Loucy (cell line): ENCODE data around the gene WDR7.

Experiments
- H2AFZ ChIP-seq: fragments of 200-600 bp; sonication (generic); 2 replicates; pipeline ENCODE4 v1.6.0; 2016; ENCODE audit warnings: antibody characterized with exemption, mild to moderate bottlenecking, low read length, moderate library complexity
- H3F3A ChIP-seq: fragments of 200-600 bp; 2 replicates; pipeline ENCODE4 v1.6.0; 2016; ENCODE audit warnings: antibody characterized with exemption, low read depth, mild to moderate bottlenecking
- H3K27me3 ChIP-seq: fragments of 200-600 bp; sonication (generic); 2 replicates; pipeline ENCODE4 v1.6.1; 2014; ENCODE audit warnings: low read length, mild to moderate bottlenecking; ENCODE audit not compliant: insufficient read depth, poor library complexity, severe bottlenecking
- H3K36me3 ChIP-seq: fragments of 200-600 bp; sonication (generic); 2 replicates; pipeline ENCODE4 v1.6.1; 2016; ENCODE audit warnings: low read length; ENCODE audit not compliant: insufficient read depth
- H3K4me1 ChIP-seq: fragments of 200-600 bp; sonication (generic); 2 replicates; pipeline ENCODE4 v1.5.1; 2014; ENCODE audit warnings: low read length, mild to moderate bottlenecking; ENCODE audit not compliant: insufficient read depth, poor library complexity, severe bottlenecking
- H3K4me2 ChIP-seq: fragments of 200-600 bp; sonication (generic); 2 replicates; pipeline ENCODE4 v1.6.0; 2014; ENCODE audit warnings: antibody characterized with exemption, low read length, low read depth, mild to moderate bottlenecking; ENCODE audit not compliant: poor library complexity, severe bottlenecking
- H3K4me3 ChIP-seq: fragments of 200-600 bp; sonication (generic); 2 replicates; pipeline ENCODE4 v1.5.1; 2014; ENCODE audit warnings: low read length, mild to moderate bottlenecking, mixed read lengths; ENCODE audit not compliant: poor library complexity, severe bottlenecking
- H3K79me2 ChIP-seq: fragments of 200-600 bp; sonication (generic); 2 replicates; pipeline ENCODE4 v1.6.1; 2014; ENCODE audit warnings: low read length; ENCODE audit not compliant: insufficient read depth
- H3K9ac ChIP-seq: fragments of 200-600 bp; sonication (generic); 2 replicates; pipeline ENCODE4 v1.6.0; 2014; ENCODE audit warnings: mild to moderate bottlenecking, low read depth, low read length, moderate library complexity; ENCODE audit not compliant: poor library complexity, severe bottlenecking
- H3K9me2 ChIP-seq: fragments of 200-600 bp; sonication (generic); replicated peaks from 2 replicates; pipeline ENCODE4 v1.6.1; 2016; ENCODE audit warnings: low read depth, low read length, mixed read lengths
- H3K9me3 ChIP-seq: fragments of 200-600 bp; sonication (generic); 2 replicates; pipeline ENCODE4 v1.6.1; 2014; ENCODE audit warnings: mild to moderate bottlenecking, antibody characterized with exemption, low read length, low read depth; ENCODE audit not compliant: insufficient read depth
- H4K20me1 ChIP-seq: fragments of 200-600 bp; sonication (generic); 2 replicates; pipeline ENCODE4 v1.6.0; 2014; ENCODE audit warnings: antibody characterized with exemption, low read length, mild to moderate bottlenecking; ENCODE audit not compliant: insufficient read depth, poor library complexity, severe bottlenecking
- EZH2phosphoT487 ChIP-seq: fragments of 200-600 bp; IDR thresholded peaks from 2 replicates; pipeline ENCODE4 v1.6.1; 2018; ENCODE audit warnings: antibody characterized with exemption, mild to moderate bottlenecking, moderate library complexity, borderline replicate concordance
- TF ChIP-seq, protein P1 (sequence below): fragments of 200-600 bp; sonication (generic); conservative IDR thresholded peaks from 2 replicates; pipeline ENCODE4 v1.5.1; 2014; ENCODE audit warnings: mild to moderate bottlenecking, antibody characterized with exemption, low read length

The WDR7 gene

DNA sequence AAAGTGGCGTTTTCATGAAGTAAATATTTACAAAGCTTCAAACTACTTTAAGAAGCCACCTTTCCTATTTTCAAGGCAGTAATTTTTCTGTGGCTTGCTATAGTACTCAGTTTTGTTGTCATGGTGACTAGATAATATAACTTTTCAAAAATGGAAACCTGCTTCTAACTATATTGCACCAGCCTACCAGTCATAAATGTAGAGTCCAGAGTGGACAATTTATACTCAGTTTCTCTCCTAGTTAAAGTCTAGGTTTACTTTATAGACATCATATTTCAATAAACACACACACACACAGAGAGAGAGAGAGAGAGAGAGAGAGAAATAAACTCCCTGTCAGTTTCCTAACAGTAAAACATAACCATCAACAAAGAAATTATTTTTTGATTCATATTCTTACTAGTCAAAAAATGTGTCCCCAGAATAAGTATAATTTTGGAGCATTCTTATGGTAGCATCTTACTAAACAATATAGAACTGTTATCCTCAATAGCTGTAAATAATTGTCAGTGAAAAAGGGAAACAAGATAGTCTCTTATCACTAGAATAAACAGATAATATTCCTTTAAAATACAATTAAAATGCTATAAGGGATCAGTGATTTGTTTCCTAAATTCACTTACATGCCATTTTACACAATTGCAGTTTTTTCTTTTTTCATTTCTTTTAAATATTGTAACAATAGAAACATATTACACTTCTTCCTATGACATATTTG is 332.3 kb downstream of the WDR7 start:
- Histone ChIP-seq H3K36me3 (no peaks in the 10 kb centered on the region), H4K20me1 (no peaks in the 10 kb centered on the region), H3K9me3 (no peaks in the 10 kb centered on the region), H3K4me2 (no peak overlapping the region), H3K9me2 (no peaks in the 10 kb centered on the region), H2AFZ (no peak overlapping the region), H3F3A (no peaks in the 10 kb centered on the region), H3K4me3 (no peak overlapping the region), H3K79me2 (no peaks in the 10 kb centered on the region), H3K9ac (no peak overlapping the region), H3K27me3 (no peaks in the 10 kb centered on the region), H3K4me1 (no peaks in the 10 kb centered on the region)
- TF ChIP-seq, protein P1, sequence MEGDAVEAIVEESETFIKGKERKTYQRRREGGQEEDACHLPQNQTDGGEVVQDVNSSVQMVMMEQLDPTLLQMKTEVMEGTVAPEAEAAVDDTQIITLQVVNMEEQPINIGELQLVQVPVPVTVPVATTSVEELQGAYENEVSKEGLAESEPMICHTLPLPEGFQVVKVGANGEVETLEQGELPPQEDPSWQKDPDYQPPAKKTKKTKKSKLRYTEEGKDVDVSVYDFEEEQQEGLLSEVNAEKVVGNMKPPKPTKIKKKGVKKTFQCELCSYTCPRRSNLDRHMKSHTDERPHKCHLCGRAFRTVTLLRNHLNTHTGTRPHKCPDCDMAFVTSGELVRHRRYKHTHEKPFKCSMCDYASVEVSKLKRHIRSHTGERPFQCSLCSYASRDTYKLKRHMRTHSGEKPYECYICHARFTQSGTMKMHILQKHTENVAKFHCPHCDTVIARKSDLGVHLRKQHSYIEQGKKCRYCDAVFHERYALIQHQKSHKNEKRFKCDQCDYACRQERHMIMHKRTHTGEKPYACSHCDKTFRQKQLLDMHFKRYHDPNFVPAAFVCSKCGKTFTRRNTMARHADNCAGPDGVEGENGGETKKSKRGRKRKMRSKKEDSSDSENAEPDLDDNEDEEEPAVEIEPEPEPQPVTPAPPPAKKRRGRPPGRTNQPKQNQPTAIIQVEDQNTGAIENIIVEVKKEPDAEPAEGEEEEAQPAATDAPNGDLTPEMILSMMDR = no peak
- TF ChIP-seq EZH2phosphoT487 = no peak

- Histone ChIP-seq H3K79me2 (no peaks in the 10 kb centered on the region), H3F3A (no peaks in the 10 kb centered on the region), H3K9me2 (no peaks in the 10 kb centered on the region), H3K4me2 (no peak overlapping the region), H3K36me3 (no peaks in the 10 kb centered on the region), H3K9me3 (no peaks in the 10 kb centered on the region), H3K9ac (no peak overlapping the region), H3K4me1 (no peaks in the 10 kb centered on the region), H4K20me1 (no peaks in the 10 kb centered on the region), H3K4me3 (no peak overlapping the region), H2AFZ (no peak overlapping the region), H3K27me3 (no peaks in the 10 kb centered on the region)
- TF ChIP-seq, protein P1 = no peak
- no peak for TF ChIP-seq EZH2phosphoT487
Observed at GRCh38 chr18:56984731-56985130, 333.6 kb downstream of the WDR7 start.

DNA sequence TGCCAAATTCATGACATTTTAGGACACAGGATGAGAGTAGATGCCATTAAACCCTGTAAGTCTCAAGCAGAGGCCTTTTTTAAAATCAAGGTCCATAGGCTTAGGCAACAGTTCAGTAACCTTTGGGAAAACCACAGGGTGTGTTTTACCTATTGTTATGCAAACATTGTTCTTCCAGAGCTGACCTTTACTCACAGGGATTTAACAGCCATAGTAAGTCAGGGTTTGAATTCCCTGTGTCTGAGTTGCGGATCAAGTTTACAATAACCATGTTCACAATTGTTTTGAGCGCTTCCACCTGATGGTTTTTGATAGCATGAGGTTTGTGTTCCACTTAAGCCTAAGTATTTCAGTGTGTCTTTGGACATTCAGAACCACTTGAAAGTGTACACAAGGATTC is 335.7 kb downstream of the WDR7 start:
- Histone ChIP-seq H3K4me2 (no peak overlapping the region), H3K4me3 (no peak overlapping the region), H3K4me1 (no peaks in the 10 kb centered on the region), H3K79me2 (no peaks in the 10 kb centered on the region), H3F3A (no peaks in the 10 kb centered on the region), H2AFZ (no peak overlapping the region), H3K9ac (no peak overlapping the region), H3K36me3 (no peaks in the 10 kb centered on the region), H3K27me3 (no peaks in the 10 kb centered on the region), H3K9me3 (no peaks in the 10 kb centered on the region), H4K20me1 (no peaks in the 10 kb centered on the region), H3K9me2 (no peaks in the 10 kb centered on the region)
- TF ChIP-seq EZH2phosphoT487 = no peak
- TF ChIP-seq, protein P1 = no peak
